ENCODE data around the gene ALX1. TPM values are rescaled to one million over a fixed set of nuclear protein-coding genes. Genes with fewer than 3 reads are reported as not detected.

Gene ALX1
- total RNA-seq, 4 donors from 2014 or later: not detected

DNA sequence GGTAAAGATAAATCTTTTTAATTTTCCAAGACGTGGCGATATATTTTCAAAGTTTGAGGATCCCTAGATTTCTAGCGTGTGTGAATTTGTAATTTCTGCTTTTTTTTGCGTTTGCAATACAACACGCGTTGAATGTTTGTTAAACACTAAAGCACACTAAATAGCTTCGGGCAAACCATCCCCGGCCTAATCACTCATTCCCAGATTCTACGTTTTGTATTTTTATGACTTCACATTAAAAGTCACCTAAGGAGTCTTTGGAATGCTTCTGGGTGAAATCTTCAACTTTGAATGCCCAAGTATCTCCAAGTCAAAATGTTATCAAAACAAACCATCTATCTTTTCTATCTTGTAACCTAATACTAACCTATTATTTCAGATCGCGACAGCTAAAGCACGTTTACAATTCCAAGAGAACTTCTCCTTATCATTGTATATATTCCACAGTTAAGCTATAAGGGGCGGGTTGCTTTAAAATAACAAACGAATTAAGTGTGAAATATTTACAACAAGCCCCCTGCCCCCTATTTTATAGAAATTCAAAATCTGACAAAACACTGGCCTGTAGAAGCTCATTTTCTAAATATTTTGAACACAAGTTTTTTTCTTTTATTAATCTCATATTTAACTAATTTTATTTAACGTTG, 1.1 kb downstream of the ALX1 start:
- H3K4me1 ChIP-seq: peaks cover 0 to 25% (median 7%) of the 10 kb centered on the region in 4 donors
- no peak for DNase-seq (ENCODE audit: low spot score in 2 of 2)
- WGBS, 2 donors: 8% methylated on average over 15 of the region's 15 CpGs
- peak overlapping the region in 3 of 4 donors; percentile 24 to 53 (median 32) for H3K4me3 ChIP-seq
- no peak overlapping the region for H3K27ac ChIP-seq
- TF ChIP-seq, protein P1, sequence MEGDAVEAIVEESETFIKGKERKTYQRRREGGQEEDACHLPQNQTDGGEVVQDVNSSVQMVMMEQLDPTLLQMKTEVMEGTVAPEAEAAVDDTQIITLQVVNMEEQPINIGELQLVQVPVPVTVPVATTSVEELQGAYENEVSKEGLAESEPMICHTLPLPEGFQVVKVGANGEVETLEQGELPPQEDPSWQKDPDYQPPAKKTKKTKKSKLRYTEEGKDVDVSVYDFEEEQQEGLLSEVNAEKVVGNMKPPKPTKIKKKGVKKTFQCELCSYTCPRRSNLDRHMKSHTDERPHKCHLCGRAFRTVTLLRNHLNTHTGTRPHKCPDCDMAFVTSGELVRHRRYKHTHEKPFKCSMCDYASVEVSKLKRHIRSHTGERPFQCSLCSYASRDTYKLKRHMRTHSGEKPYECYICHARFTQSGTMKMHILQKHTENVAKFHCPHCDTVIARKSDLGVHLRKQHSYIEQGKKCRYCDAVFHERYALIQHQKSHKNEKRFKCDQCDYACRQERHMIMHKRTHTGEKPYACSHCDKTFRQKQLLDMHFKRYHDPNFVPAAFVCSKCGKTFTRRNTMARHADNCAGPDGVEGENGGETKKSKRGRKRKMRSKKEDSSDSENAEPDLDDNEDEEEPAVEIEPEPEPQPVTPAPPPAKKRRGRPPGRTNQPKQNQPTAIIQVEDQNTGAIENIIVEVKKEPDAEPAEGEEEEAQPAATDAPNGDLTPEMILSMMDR (IDR thresholded peaks at IDR 0.05): no peak
- TF ChIP-seq EP300 (IDR thresholded peaks at IDR 0.05) (peak in 1 of 2 donors; percentile 56), POLR2A (IDR thresholded peaks at IDR 0.05) (no peak)
- H3K36me3 ChIP-seq: no peaks in the 10 kb centered on the region
- H3K27me3 ChIP-seq: peaks cover 5 to 100% of the 10 kb centered on the region in 2 donors
- peaks cover 0 to 16% (median 0%) of the 10 kb centered on the region in 4 donors for H3K9me3 ChIP-seq

DNA sequence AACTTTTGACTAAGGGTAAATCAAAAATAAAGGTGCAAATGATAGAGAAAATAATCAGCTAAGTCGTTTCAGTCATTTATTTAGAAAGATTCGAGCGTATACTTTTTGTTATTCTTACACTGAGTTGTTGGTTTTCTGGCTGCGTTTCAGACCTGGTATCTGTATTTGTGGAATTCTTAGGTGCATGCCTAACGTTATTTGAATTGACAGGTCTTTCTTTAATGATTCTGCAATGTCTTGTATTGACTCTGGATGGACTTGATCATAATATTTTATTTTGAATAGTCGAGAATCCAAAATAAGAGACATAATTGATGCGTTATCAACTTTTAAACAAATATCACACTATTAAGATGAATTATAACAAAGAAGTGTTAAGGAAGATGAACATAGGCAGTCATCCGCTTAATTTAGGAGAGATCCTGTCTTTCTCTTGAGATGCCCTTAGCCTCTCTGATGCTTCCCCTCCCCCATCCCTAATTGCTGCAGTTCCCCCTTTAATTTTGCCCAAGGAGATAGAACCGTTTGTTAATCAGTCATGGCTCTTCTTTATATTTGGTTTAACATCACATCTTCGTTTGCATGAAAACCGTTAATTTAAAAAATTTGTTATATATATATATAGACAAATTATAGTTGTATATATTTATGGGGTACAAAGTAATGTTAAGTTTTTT, 1.8 kb downstream of the ALX1 start:
- Histone ChIP-seq H3K27me3 (peaks cover 5 to 100% of the 10 kb centered on the region in 2 donors), H3K36me3 (no peaks in the 10 kb centered on the region), H3K4me1 (peaks cover 0 to 25% (median 7%) of the 10 kb centered on the region in 4 donors), H3K27ac (no peak overlapping the region), H3K9me3 (peaks cover 0 to 16% (median 0%) of the 10 kb centered on the region in 4 donors), H3K4me3 (no peak overlapping the region)
- WGBS, 2 donors: 12 to 16% methylated on average over 11 of the region's 11 CpGs
- TF ChIP-seq POLR2A (IDR thresholded peaks at IDR 0.05) (no peak), EP300 (IDR thresholded peaks at IDR 0.05) (no peak)
- TF ChIP-seq, protein P1 (IDR thresholded peaks at IDR 0.05): no peak
- no peak for DNase-seq (ENCODE audit: low spot score in 2 of 2)

DNA sequence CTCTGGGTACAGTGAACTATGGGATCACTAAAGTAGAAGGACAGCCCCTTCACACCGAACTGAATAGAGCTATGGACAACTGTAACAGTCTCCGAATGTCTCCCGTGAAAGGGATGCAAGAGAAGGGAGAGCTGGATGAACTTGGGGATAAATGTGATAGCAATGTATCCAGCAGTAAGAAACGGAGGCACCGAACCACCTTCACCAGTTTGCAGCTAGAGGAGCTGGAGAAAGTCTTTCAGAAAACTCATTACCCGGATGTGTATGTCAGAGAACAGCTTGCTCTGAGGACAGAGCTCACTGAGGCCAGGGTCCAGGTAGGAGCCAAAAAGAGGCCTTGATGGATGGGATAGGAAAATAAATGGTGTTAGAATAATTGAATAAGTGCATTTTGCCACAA, 3.5 kb downstream of the ALX1 start:
- H3K4me3 ChIP-seq: no peak overlapping the region
- 56 to 64% methylated on average over 6 of the region's 6 CpGs for WGBS, 2 donors
- peaks cover 5 to 87% of the 10 kb centered on the region in 2 donors for H3K27me3 ChIP-seq
- DNase-seq (ENCODE audit: low spot score in 2 of 2): no peak
- H3K4me1 ChIP-seq: peaks cover 0 to 21% (median 7%) of the 10 kb centered on the region in 4 donors
- H3K27ac ChIP-seq: no peak overlapping the region
- no peak for TF ChIP-seq POLR2A (IDR thresholded peaks at IDR 0.05)
- TF ChIP-seq, protein P1 (IDR thresholded peaks at IDR 0.05): no peak
- TF ChIP-seq EP300 (IDR thresholded peaks at IDR 0.05): no peak
- H3K9me3 ChIP-seq: peaks cover 0 to 7% (median 0%) of the 10 kb centered on the region in 4 donors
- no peaks in the 10 kb centered on the region for H3K36me3 ChIP-seq

DNA sequence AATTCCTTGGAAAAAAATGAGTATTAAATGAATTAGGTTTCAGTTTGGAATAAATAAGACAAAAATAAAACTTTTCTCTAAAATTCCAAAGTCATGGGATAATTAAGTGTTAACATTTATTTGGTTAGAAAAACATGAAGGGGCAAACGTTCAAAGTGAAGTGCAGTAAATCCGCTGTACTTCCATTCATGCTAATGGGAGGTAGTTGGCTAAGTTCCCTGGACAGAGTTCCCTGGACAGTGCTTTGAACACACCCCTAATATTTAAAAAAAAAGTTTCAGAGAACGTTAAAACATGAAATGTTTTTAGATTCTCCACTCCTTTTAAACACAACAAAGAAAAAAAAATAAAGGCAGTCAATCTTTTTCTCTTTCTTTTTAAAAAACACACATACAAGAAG, 16.3 kb downstream of the ALX1 start:
- H3K4me1 ChIP-seq: no peaks in the 10 kb centered on the region
- peaks cover 0 to 4% of the 10 kb centered on the region in 2 donors for H3K27me3 ChIP-seq
- TF ChIP-seq POLR2A (IDR thresholded peaks at IDR 0.05) (no peak), EP300 (IDR thresholded peaks at IDR 0.05) (no peak)
- TF ChIP-seq, protein P1 (IDR thresholded peaks at IDR 0.05): no peak
- H3K27ac ChIP-seq: no peak overlapping the region
- no peaks in the 10 kb centered on the region for H3K9me3 ChIP-seq
- no peaks in the 10 kb centered on the region for H3K36me3 ChIP-seq
- no peak for DNase-seq (ENCODE audit: low spot score in 2 of 2)
- H3K4me3 ChIP-seq: no peak overlapping the region
- 21 to 23% methylated on average over 3 of the region's 3 CpGs for WGBS, 2 donors

DNA sequence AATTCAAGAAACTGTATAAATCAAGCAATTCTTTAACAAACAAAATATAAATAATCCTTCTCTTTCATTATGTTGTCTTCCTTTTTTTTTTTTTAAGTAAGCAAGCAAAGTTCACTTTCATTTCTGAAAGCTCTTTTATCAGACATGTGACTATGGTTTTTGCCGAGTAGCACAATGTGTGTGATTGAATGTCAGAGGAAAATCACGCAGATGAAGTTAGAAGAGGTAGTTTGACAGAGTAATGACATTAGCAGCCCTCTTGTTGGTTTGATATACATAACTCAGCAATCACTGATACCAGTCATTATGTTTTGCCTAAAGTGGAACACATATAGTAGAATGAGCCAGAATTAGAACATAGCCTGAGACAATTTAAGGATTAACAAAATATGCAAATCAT, 19.0 kb downstream of the ALX1 start:
- 44 to 48% methylated on average over 2 of the region's 2 CpGs for WGBS, 2 donors
- no peaks in the 10 kb centered on the region for H3K9me3 ChIP-seq
- H3K36me3 ChIP-seq: no peaks in the 10 kb centered on the region
- H3K27me3 ChIP-seq: peaks cover 0 to 4% of the 10 kb centered on the region in 2 donors
- DNase-seq (ENCODE audit: low spot score in 2 of 2): no peak
- H3K4me1 ChIP-seq: no peaks in the 10 kb centered on the region
- H3K4me3 ChIP-seq: no peak overlapping the region
- H3K27ac ChIP-seq: no peak overlapping the region
- TF ChIP-seq POLR2A (IDR thresholded peaks at IDR 0.05) (no peak), EP300 (IDR thresholded peaks at IDR 0.05) (no peak)
- TF ChIP-seq, protein P1 (IDR thresholded peaks at IDR 0.05): no peak
